GM19395 (cell line): Measurements from ENCODE around the gene TLNRD1.

Experiments
- ATAC-seq: cut with Tn5 transposase; IDR thresholded peaks from one replicate; pipeline ENCODE4 v1.9.1; 2021; ENCODE audit warnings: mild to moderate bottlenecking, moderate library complexity; ENCODE audit not compliant: unreplicated experiment

The TLNRD1 gene

GRCh38 chr15:81025721-81026370 is 25.1 kb downstream of the TLNRD1 start:
- no peak for ATAC-seq

GRCh38 chr15:81026836-81027599 is 26.3 kb downstream of the TLNRD1 start:
- no peak for ATAC-seq

GRCh38 chr15:81029414-81030300 is 28.9 kb downstream of the TLNRD1 start:
- ATAC-seq: no peak

GRCh38 chr15:81030301-81030750 is 29.6 kb downstream of the TLNRD1 start:
- no peak for ATAC-seq

GRCh38 chr15:81031203-81031602 is 30.5 kb downstream of the TLNRD1 start:
- no peak for ATAC-seq

- no peak for ATAC-seq
Observed at GRCh38 chr15:81032355-81032754, 31.6 kb downstream of the TLNRD1 start.

GRCh38 chr15:81032818-81033217 is 32.1 kb downstream of the TLNRD1 start:
- no peak for ATAC-seq

- ATAC-seq: no peak
Observed at GRCh38 chr15:81033508-81033907, 32.8 kb downstream of the TLNRD1 start.

- ATAC-seq: no peak
Observed at GRCh38 chr15:81037952-81038743, 37.4 kb downstream of the TLNRD1 start.

GRCh38 chr15:81038975-81039607 is 38.4 kb downstream of the TLNRD1 start:
- no peak for ATAC-seq

- ATAC-seq: no peak
Observed at GRCh38 chr15:81040757-81041156, 40.0 kb downstream of the TLNRD1 start.

GRCh38 chr15:81043281-81043934 is 42.7 kb downstream of the TLNRD1 start:
- no peak for ATAC-seq

- ATAC-seq: no peak
Observed at GRCh38 chr15:81043935-81044575, 43.3 kb downstream of the TLNRD1 start.

- ATAC-seq: no peak
Observed at GRCh38 chr15:81046290-81046689, 45.6 kb downstream of the TLNRD1 start.

- no peak for ATAC-seq
Observed at GRCh38 chr15:81047928-81048327, 47.2 kb downstream of the TLNRD1 start.

- no peak for ATAC-seq
Observed at GRCh38 chr15:81049835-81050234, 49.1 kb downstream of the TLNRD1 start.

GRCh38 chr15:81050259-81050658 is 49.5 kb downstream of the TLNRD1 start:
- no peak for ATAC-seq

- ATAC-seq: no peak
Observed at GRCh38 chr15:81050805-81051204, 50.1 kb downstream of the TLNRD1 start.

- no peak for ATAC-seq
Observed at GRCh38 chr15:81052046-81052445, 51.3 kb downstream of the TLNRD1 start.
